IPS-11a (cell line): ENCODE results near the gene ALDH6A1.
A peak's percentile ranks its signal among the peaks of the same experiment; 100 is the strongest.

Experiments
- H3K4me3 ChIP-seq: one replicate; pipeline ENCODE4 v1.5.1; 2013; ENCODE audit warnings: low read depth, low read length, control low read depth

Gene ALDH6A1

GRCh38 chr14:74049876-74050495, 34.3 kb downstream of the ALDH6A1 start:
- H3K4me3 ChIP-seq, result no peak overlapping the region

- no peak overlapping the region for H3K4me3 ChIP-seq
Observed at GRCh38 chr14:74048281-74048680, 36.0 kb downstream of the ALDH6A1 start.

GRCh38 chr14:74045522-74045921, 38.7 kb downstream of the ALDH6A1 start:
- H3K4me3 ChIP-seq, result no peak overlapping the region

GRCh38 chr14:74042296-74042695, 42.0 kb downstream of the ALDH6A1 start:
- no peak overlapping the region for H3K4me3 ChIP-seq

- no peak overlapping the region for H3K4me3 ChIP-seq
Observed at GRCh38 chr14:74038020-74038859, 46.0 kb downstream of the ALDH6A1 start.

GRCh38 chr14:74035556-74035955, 48.7 kb downstream of the ALDH6A1 start:
- H3K4me3 ChIP-seq, result no peak overlapping the region

- no peak overlapping the region for H3K4me3 ChIP-seq
Observed at GRCh38 chr14:74034572-74034971, 49.7 kb downstream of the ALDH6A1 start.

GRCh38 chr14:74029136-74029535, 55.1 kb downstream of the ALDH6A1 start:
- no peak overlapping the region for H3K4me3 ChIP-seq

GRCh38 chr14:74022346-74022745, 61.9 kb downstream of the ALDH6A1 start:
- H3K4me3 ChIP-seq, result no peak overlapping the region

- peak overlapping the region; percentile 95 for H3K4me3 ChIP-seq
Observed at GRCh38 chr14:74019408-74020137, 64.7 kb downstream of the ALDH6A1 start.

- H3K4me3 ChIP-seq, result peak within 1 kb of the TSS; percentile 95
Observed at GRCh38 chr14:74018586-74019407, 65.5 kb downstream of the ALDH6A1 start, which contains the start of the genes BBOF1 and ENTPD5. BBOF1 (plus strand) TSS chr14:74019349; CDS start chr14:74019479, 130 bp downstream. ENTPD5 (minus strand) TSS chr14:74019288; CDS start chr14:73988102, 31,186 bp downstream.

- H3K4me3 ChIP-seq, result peak overlapping the region; percentile 95
Observed at GRCh38 chr14:74018174-74018585, 66.1 kb downstream of the ALDH6A1 start.

GRCh38 chr14:74015963-74016362, 68.3 kb downstream of the ALDH6A1 start:
- H3K4me3 ChIP-seq, result no peak overlapping the region

- H3K4me3 ChIP-seq, result no peak overlapping the region
Observed at GRCh38 chr14:74015176-74015575, 69.1 kb downstream of the ALDH6A1 start.

- no peak overlapping the region for H3K4me3 ChIP-seq
Observed at GRCh38 chr14:74014299-74014698, 70.0 kb downstream of the ALDH6A1 start.

- no peak overlapping the region for H3K4me3 ChIP-seq
Observed at GRCh38 chr14:74008843-74009499, 75.3 kb downstream of the ALDH6A1 start.
